Measurements from ENCODE around the gene LDLRAP1.

- TF ChIP-seq CTCF (IDR thresholded peaks at IDR 0.05; ENCODE audit: low read depth, low read length, poor library complexity, severe bottlenecking) = no peak
- TF ChIP-seq EZH2phosphoT487 (IDR thresholded peaks at IDR 0.05; ENCODE audit: borderline replicate concordance, low read length) = no peak
Observed at GRCh38 chr1:25575191-25575590, 31.8 kb downstream of the LDLRAP1 start.

All from DOHH2 (cell line).